Superior temporal gyrus (tissue), 1 donor: ENCODE measurements around the gene IL6ST.

ENCODE experiments used
- DNase-seq: peaks from one replicate; pipeline ENCODE4 v3.0.0-alpha.2; 2016; ENCODE audit errors: extremely low spot score

Gene IL6ST

GRCh38 chr5:55896663-55897062 is 98.1 kb downstream of the IL6ST start:
- no peak for DNase-seq

- no peak for DNase-seq
Measured at GRCh38 chr5:55896238-55896637, 98.5 kb downstream of the IL6ST start.

GRCh38 chr5:55895346-55895745 is 99.4 kb downstream of the IL6ST start:
- DNase-seq = no peak

- no peak for DNase-seq
Measured at GRCh38 chr5:55894135-55894534, 100.6 kb downstream of the IL6ST start.

- no peak for DNase-seq
Measured at GRCh38 chr5:55892479-55892878, 102.3 kb downstream of the IL6ST start.

- no peak for DNase-seq
Measured at GRCh38 chr5:55888205-55888604, 106.6 kb downstream of the IL6ST start.

- no peak for DNase-seq
Measured at GRCh38 chr5:55885359-55885758, 109.4 kb downstream of the IL6ST start.
